ENCODE data around the gene CITED2.

CITED2 gene, protein sequence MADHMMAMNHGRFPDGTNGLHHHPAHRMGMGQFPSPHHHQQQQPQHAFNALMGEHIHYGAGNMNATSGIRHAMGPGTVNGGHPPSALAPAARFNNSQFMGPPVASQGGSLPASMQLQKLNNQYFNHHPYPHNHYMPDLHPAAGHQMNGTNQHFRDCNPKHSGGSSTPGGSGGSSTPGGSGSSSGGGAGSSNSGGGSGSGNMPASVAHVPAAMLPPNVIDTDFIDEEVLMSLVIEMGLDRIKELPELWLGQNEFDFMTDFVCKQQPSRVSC

DNA sequence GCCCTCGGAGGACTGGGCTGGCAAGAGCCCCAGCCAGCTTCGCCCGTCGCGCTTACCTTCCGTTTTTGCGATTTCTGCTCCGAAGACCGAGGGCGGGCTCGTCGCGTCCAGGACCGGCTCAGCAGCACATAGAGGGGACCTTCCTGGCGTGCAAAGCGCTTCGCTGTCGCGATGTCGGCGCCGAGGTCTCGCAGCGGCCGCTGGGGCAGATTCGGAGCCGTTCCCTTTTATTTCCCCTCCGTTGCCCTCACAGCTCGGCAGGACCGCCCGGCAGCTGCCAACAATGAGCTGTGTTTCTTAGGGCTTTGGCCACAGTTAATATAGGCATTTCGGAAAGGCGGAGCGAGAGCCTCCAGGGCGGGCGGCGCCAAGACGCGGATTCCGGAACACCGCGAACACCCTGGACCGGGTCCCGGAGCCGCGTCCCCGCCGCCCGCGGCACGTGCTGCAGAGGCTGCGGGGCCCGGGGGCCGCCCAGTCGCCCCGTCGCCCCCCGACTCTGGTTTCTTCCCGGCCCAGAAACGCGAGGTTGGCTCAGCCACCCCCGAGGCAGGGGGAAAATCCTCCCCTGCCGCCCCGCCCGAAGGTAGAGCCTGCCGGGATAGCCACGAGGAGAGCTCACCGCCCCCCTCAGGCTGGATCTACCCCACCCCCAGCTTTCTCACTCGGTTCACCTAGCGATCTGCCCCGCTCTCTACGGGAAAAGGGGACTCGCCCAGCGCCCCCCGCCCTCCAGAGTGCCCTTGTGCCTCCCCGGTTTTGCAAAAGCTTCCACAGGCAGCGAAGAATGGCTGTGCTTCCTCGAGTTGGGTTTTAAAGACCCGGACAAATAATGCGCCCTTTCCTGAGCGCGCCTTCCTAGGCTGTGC, at the start of gene CITED2:
Gene CITED2 (minus strand): TSS at position 292 of the 869 bp plus-strand sequence. CDS start 704 bp downstream, outside the sequence.
- H3K4me3 ChIP-seq (replicated peaks; ENCODE audit: low read depth, low read length) = peak within 1 kb of the TSS; percentile 66
- peak; percentile 87 for DNase-seq (ENCODE audit: extremely low read depth, low read depth)
- TF ChIP-seq, protein P1, sequence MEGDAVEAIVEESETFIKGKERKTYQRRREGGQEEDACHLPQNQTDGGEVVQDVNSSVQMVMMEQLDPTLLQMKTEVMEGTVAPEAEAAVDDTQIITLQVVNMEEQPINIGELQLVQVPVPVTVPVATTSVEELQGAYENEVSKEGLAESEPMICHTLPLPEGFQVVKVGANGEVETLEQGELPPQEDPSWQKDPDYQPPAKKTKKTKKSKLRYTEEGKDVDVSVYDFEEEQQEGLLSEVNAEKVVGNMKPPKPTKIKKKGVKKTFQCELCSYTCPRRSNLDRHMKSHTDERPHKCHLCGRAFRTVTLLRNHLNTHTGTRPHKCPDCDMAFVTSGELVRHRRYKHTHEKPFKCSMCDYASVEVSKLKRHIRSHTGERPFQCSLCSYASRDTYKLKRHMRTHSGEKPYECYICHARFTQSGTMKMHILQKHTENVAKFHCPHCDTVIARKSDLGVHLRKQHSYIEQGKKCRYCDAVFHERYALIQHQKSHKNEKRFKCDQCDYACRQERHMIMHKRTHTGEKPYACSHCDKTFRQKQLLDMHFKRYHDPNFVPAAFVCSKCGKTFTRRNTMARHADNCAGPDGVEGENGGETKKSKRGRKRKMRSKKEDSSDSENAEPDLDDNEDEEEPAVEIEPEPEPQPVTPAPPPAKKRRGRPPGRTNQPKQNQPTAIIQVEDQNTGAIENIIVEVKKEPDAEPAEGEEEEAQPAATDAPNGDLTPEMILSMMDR (IDR thresholded peaks at IDR 0.05; ENCODE audit: low read depth, low read length, missing control alignments) = no peak

DNA sequence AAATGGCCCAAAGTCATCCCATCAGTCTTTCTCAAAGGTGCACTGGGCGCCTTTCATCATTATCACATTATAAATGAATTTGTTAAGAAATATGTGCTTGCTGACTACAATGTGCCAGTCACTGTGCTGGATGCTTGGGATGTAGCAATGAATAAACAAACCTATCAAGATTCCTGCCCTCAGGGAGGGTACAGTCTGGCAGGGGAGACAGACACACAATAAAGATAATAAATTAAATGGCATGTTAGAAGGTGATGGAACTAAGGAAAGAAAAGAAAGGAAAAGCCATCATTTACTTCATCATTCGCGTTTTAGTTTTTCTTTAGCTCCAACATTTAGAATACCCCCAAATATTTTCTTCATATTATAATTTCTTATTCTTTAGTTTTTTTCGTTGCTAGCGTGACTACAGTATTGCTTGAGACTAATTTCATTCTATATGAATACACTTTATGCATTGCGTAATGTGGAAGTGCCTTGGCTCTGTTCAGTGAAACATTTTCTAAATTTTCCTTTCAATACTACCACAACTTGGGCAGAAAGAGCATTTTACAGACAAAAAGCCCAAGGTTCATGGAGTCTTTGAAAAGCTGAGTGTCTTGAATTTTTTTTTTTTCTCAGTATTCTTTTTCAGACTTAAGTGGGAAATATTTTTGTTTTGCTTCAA, 48.7 kb upstream of the CITED2 start:
- TF ChIP-seq, protein P1 (IDR thresholded peaks at IDR 0.05; ENCODE audit: low read depth, low read length, missing control alignments) = no peak
- DNase-seq (ENCODE audit: extremely low read depth, low read depth) = no peak
- H3K4me3 ChIP-seq (replicated peaks; ENCODE audit: low read depth, low read length) = no peak overlapping the region

DNA sequence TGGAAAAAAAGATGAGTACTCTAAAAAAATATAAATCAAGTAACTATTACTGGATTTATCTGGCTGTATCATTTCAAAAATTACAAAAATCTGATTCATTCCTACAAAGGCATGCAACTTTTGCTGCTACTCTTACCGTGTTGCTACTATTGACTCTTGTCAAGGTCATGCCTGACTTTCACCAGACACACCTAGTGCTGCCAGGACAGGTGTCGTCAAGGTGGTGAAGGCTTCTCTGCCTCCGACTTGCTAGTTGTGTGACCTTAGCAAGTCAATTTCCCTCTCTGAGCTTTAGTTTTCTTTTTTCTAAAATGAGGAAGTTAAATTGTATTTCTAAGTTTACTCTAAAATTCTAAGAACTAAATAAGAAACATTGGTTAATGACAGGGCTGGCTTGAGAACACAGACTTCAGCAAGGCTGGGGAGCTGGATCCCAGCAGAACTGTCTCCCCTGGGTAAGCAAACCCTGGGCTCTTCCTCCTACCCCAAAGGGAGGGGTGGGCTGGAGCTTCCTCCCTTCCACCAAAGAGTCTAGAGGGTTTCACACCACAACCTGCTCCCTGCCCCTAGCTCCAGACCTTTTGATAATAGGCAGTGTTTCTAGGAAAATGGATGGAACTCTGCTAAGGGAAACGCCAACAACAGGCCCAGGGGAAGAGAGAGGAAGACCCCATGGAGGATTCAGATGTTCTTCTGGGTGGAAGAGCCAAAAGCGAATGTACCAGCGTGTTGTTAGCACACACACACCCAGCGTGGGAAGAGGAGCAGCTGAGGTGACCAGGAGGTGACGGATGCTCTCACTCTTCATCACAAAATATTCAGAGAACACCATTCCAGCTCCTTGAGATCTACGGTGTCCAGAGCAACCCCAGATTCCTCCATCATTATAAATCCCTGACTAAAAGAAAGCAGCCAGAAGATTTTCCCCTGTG, 47.9 kb upstream of the CITED2 start:
- no peak overlapping the region for H3K4me3 ChIP-seq (replicated peaks; ENCODE audit: low read depth, low read length)
- TF ChIP-seq, protein P1 (IDR thresholded peaks at IDR 0.05; ENCODE audit: low read depth, low read length, missing control alignments) = no peak
- DNase-seq (ENCODE audit: extremely low read depth, low read depth) = no peak

DNA sequence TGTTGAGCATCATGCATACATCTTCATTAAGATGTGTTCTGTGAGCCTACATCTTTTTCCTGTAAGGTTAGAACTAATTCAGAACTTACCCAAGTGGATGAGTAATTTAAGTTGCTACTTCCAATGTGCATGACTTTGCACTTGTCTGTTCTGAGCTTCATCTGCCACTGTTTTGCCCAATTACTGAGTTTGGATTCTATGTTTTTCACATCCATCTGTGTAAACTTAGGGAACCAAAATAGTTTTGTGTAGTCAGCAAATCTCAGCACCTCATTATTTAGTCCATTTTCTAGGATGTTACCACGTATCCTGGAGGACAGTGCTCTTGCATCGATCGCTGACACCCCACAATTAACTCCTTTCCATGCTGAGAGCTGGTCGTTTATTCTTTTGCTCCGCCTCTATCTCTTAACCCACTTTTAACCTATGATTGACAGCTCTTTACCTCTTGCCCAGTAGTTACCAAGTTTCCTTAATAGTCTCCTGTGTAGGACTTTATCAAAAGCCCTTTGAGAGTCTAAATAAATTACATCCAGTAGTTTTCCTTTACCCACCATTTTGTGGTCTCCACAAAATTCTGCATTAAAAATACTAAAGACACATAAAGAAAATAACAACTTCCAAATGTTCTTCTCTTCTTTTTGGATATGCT, 44.2 kb upstream of the CITED2 start:
- TF ChIP-seq, protein P1 (IDR thresholded peaks at IDR 0.05; ENCODE audit: low read depth, low read length, missing control alignments) = no peak
- no peak for DNase-seq (ENCODE audit: extremely low read depth, low read depth)
- no peak overlapping the region for H3K4me3 ChIP-seq (replicated peaks; ENCODE audit: low read depth, low read length)

DNA sequence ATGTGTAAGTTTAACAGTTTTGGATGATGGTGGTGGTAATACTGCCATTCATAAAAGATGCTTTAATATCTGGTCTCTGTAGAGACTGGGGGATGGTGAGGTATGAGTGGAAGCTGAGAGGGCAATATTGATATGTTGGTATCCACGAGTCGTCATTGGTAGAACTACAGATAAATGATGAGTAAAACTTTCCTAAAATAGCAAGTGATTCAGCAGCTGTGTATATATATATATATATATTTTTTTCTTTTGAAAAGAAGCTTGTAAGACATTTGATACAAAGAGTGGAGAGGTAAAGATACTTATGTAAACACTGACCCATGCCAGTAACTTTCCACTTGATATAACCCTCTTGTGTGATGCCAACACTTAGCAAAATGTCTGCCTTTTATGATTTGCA, 41.7 kb upstream of the CITED2 start:
- DNase-seq (ENCODE audit: extremely low read depth, low read depth) = no peak
- TF ChIP-seq, protein P1 (IDR thresholded peaks at IDR 0.05; ENCODE audit: low read depth, low read length, missing control alignments) = no peak
- H3K4me3 ChIP-seq (replicated peaks; ENCODE audit: low read depth, low read length) = no peak overlapping the region
